ENCODE results near the gene SLC31A2. TPM values are rescaled to one million over a fixed set of nuclear protein-coding genes. Genes with fewer than 3 reads are reported as not detected.
"Not testable (repeated sequence)": the region's sequence is repeated elsewhere in the genome, so short reads cannot be mapped to it uniquely, and the experiment has no call there.

Gene SLC31A2
- total and polyA plus RNA-seq, 2 donors (not counting 1 experiment from before 2014, with no cell fraction given) = 0.67 to 2.3 TPM

- WGBS (ENCODE audit: insufficient coverage) = 66% methylated on average over 3 of the region's 4 CpGs
- peaks cover 6% of the 10 kb centered on the region for H3K9me3 Mint-ChIP-seq (ENCODE audit: insufficient read depth)
- peaks cover 28% of the 10 kb centered on the region for H3K27me3 Mint-ChIP-seq
Observed at GRCh38 chr9:113139225-113139829, 11.5 kb upstream of the SLC31A2 start.

GRCh38 chr9:113139953-113140352, 10.9 kb upstream of the SLC31A2 start:
- peaks cover 6% of the 10 kb centered on the region for H3K9me3 Mint-ChIP-seq (ENCODE audit: insufficient read depth)
- Histone ChIP-seq H3K36me3 (replicated peaks in 1 of 2; ENCODE audit: control extremely low read depth in 1 of 2, control insufficient read depth in 1 of 2, extremely low read depth in 1 of 2, insufficient read depth in 2 of 2, low read length in 1 of 2) (no peaks in the 10 kb centered on the region), H3K27ac (ENCODE audit: low read length in 2 of 2) (no peak overlapping the region), H2AFZ (ENCODE audit: insufficient read depth, low read depth, low read length, poor library complexity, severe bottlenecking) (no peak overlapping the region), H3K79me2 (ENCODE audit: control insufficient read depth, insufficient read depth, low read length) (no peaks in the 10 kb centered on the region), H3K9me3 (ENCODE audit: control extremely low read depth in 1 of 3, control insufficient read depth in 2 of 3, insufficient read depth in 1 of 3, low read length in 2 of 3) (peaks cover 0 to 8% (median 2%) of the 10 kb centered on the region in 3 donors), H3K27me3 (replicated peaks in 1 of 4; ENCODE audit: control extremely low read depth in 1 of 4, control insufficient read depth in 3 of 4, insufficient read depth in 4 of 4, low read length in 3 of 4) (peaks cover 0 to 24% (median 8%) of the 10 kb centered on the region in 4 experiments), H3K4me2 (replicated peaks; ENCODE audit: low read depth, low read length, poor library complexity, severe bottlenecking) (no peak overlapping the region), H3K9ac (ENCODE audit: low read length) (no peak overlapping the region), H4K20me1 (ENCODE audit: control insufficient read depth, insufficient read depth, low read length, poor library complexity, severe bottlenecking) (no peaks in the 10 kb centered on the region), H3K4me1 (ENCODE audit: control insufficient read depth in 2 of 2, insufficient read depth in 2 of 2, low read length in 2 of 2) (no peaks in the 10 kb centered on the region), H3K4me3 (ENCODE audit: control extremely low read depth in 1 of 5, extremely low read depth in 1 of 5, insufficient read depth in 1 of 5, low read depth in 2 of 5, low read length in 4 of 5) (no peak overlapping the region)
- peaks cover 34% of the 10 kb centered on the region for H3K27me3 Mint-ChIP-seq
- POLR2A ChIA-PET = no interaction called here
- H3K4me3 Mint-ChIP-seq = no peak overlapping the region
- CTCF ChIA-PET = no interaction called here
- H3K4me1 Mint-ChIP-seq = no peaks in the 10 kb centered on the region
- DNase-seq = no peak
- no peak for ATAC-seq (ENCODE audit: low read depth)
- TF ChIP-seq CTCF (IDR thresholded peaks at IDR 0.05) (no peak), EZH2 (IDR thresholded peaks at IDR 0.05; ENCODE audit: borderline replicate concordance, insufficient read depth, low read depth, low read length, poor library complexity, severe bottlenecking) (no peak)
- WGBS (ENCODE audit: insufficient coverage) = no CpG with 5 or more reads among the region's 5 CpGs
- H3K27ac Mint-ChIP-seq = no peak overlapping the region
- intact Hi-C loops (cut with micrococcal nuclease) = no loop called here

More at GRCh38 chr9:113139225-113139829, 11.5 kb upstream of the SLC31A2 start:
- ChIA-PET CTCF (no interaction called here), POLR2A (no interaction called here)
- Histone ChIP-seq H3K9me3 (ENCODE audit: control extremely low read depth in 1 of 3, control insufficient read depth in 2 of 3, insufficient read depth in 1 of 3, low read length in 2 of 3) (peaks cover 0 to 8% (median 2%) of the 10 kb centered on the region in 3 donors), H3K27ac (ENCODE audit: low read length in 2 of 2) (no peak overlapping the region), H3K4me1 (ENCODE audit: control insufficient read depth in 2 of 2, insufficient read depth in 2 of 2, low read length in 2 of 2) (no peaks in the 10 kb centered on the region), H3K27me3 (replicated peaks in 1 of 4; ENCODE audit: control extremely low read depth in 1 of 4, control insufficient read depth in 3 of 4, insufficient read depth in 4 of 4, low read length in 3 of 4) (peaks cover 0 to 18% (median 6%) of the 10 kb centered on the region in 4 experiments), H3K36me3 (replicated peaks in 1 of 2; ENCODE audit: control extremely low read depth in 1 of 2, control insufficient read depth in 1 of 2, extremely low read depth in 1 of 2, insufficient read depth in 2 of 2, low read length in 1 of 2) (no peaks in the 10 kb centered on the region), H4K20me1 (ENCODE audit: control insufficient read depth, insufficient read depth, low read length, poor library complexity, severe bottlenecking) (no peaks in the 10 kb centered on the region), H3K4me3 (ENCODE audit: control extremely low read depth in 1 of 5, extremely low read depth in 1 of 5, insufficient read depth in 1 of 5, low read depth in 2 of 5, low read length in 4 of 5) (no peak overlapping the region), H2AFZ (ENCODE audit: insufficient read depth, low read depth, low read length, poor library complexity, severe bottlenecking) (no peak overlapping the region), H3K79me2 (ENCODE audit: control insufficient read depth, insufficient read depth, low read length) (no peaks in the 10 kb centered on the region), H3K9ac (ENCODE audit: low read length) (no peak overlapping the region), H3K4me2 (replicated peaks; ENCODE audit: low read depth, low read length, poor library complexity, severe bottlenecking) (no peak overlapping the region)
- no peaks in the 10 kb centered on the region for H3K4me1 Mint-ChIP-seq
- TF ChIP-seq EZH2 (IDR thresholded peaks at IDR 0.05; ENCODE audit: borderline replicate concordance, insufficient read depth, low read depth, low read length, poor library complexity, severe bottlenecking) (no peak), CTCF (IDR thresholded peaks at IDR 0.05) (no peak)
- H3K4me3 Mint-ChIP-seq = no peak overlapping the region
- H3K27ac Mint-ChIP-seq = no peak overlapping the region
- intact Hi-C loops (cut with micrococcal nuclease) = no loop called here
- ATAC-seq (ENCODE audit: low read depth) (no peak), DNase-seq (no peak)

GRCh38 chr9:113140896-113141295, 9.9 kb upstream of the SLC31A2 start:
- H3K9me3 Mint-ChIP-seq (ENCODE audit: insufficient read depth) = not testable (repeated sequence)

More at GRCh38 chr9:113140896-113141295, 9.9 kb upstream of the SLC31A2 start:
- H3K4me3 ChIP-seq (ENCODE audit: control extremely low read depth in 1 of 5, extremely low read depth in 1 of 5, insufficient read depth in 1 of 5, low read depth in 2 of 5, low read length in 4 of 5); H3K4me3 Mint-ChIP-seq; H3K27ac ChIP-seq (ENCODE audit: low read length in 2 of 2); H2AFZ ChIP-seq (ENCODE audit: insufficient read depth, low read depth, low read length, poor library complexity, severe bottlenecking); H4K20me1 ChIP-seq (ENCODE audit: control insufficient read depth, insufficient read depth, low read length, poor library complexity, severe bottlenecking); H3K4me1 Mint-ChIP-seq; H3K36me3 ChIP-seq (replicated peaks in 1 of 2; ENCODE audit: control extremely low read depth in 1 of 2, control insufficient read depth in 1 of 2, extremely low read depth in 1 of 2, insufficient read depth in 2 of 2, low read length in 1 of 2); H3K79me2 ChIP-seq (ENCODE audit: control insufficient read depth, insufficient read depth, low read length); intact Hi-C loops (cut with micrococcal nuclease); H3K27ac Mint-ChIP-seq; H3K4me1 ChIP-seq (ENCODE audit: control insufficient read depth in 2 of 2, insufficient read depth in 2 of 2, low read length in 2 of 2); H3K9me3 ChIP-seq (ENCODE audit: control extremely low read depth in 1 of 3, control insufficient read depth in 2 of 3, insufficient read depth in 1 of 3, low read length in 2 of 3); CTCF ChIA-PET; ATAC-seq (ENCODE audit: low read depth); DNase-seq; H3K4me2 ChIP-seq (replicated peaks; ENCODE audit: low read depth, low read length, poor library complexity, severe bottlenecking); H3K9ac ChIP-seq (ENCODE audit: low read length); POLR2A ChIA-PET: not testable (repeated sequence)
- 98% methylated on average over 7 of the region's 9 CpGs for WGBS (ENCODE audit: insufficient coverage)
- H3K27me3 ChIP-seq (replicated peaks in 1 of 4; ENCODE audit: control extremely low read depth in 1 of 4, control insufficient read depth in 3 of 4, insufficient read depth in 4 of 4, low read length in 3 of 4) = peaks cover 0 to 28% (median 8%) of the 10 kb centered on the region in 4 experiments
- H3K27me3 Mint-ChIP-seq = peaks cover 44% of the 10 kb centered on the region
